Head of caudate nucleus (tissue), 42 donors: Measurements from ENCODE around the gene RFX1.
A peak's percentile ranks its signal among the peaks of the same experiment; 100 is the strongest.

ENCODE experiments used
- DNase-seq, 42 donors: peaks; one replicate each; pipeline versions ENCODE4 v3.0.0 to v3.0.0-alpha.2; 2020 to 2021; ENCODE audit warnings: mixed read lengths in 7 of 42
- intact Hi-C: fragments of 100-400 bp; cut with DNase I; formaldehyde crosslinking; loops from one replicate; pipeline ENCODE4 v1.15.0; 2022

Gene RFX1

DNA sequence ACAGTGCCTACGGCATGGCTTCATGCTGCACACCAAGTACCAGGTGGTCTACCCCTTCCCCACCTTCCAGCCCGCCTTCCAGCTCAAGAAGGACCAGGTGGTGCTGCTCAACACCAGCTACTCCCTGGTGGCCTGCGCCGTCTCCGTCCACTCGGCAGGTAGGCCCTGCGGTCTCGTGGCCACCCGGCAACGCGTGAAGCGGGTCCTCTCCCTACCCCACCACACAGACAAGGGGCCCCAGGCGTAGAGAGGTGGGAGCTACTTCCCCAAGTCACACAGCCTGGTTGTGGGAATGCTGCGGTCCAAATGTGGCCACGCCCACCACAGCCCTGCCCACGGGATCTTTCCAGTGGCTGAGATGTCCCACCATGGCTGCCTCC, 49.8 kb downstream of the RFX1 start:
- DNase-seq: no peak
- intact Hi-C loops: loop anchor here (10.0 kb wide), 1 partner anchor 48 kb away; the partner anchor contains the start of gene RFX1

DNA sequence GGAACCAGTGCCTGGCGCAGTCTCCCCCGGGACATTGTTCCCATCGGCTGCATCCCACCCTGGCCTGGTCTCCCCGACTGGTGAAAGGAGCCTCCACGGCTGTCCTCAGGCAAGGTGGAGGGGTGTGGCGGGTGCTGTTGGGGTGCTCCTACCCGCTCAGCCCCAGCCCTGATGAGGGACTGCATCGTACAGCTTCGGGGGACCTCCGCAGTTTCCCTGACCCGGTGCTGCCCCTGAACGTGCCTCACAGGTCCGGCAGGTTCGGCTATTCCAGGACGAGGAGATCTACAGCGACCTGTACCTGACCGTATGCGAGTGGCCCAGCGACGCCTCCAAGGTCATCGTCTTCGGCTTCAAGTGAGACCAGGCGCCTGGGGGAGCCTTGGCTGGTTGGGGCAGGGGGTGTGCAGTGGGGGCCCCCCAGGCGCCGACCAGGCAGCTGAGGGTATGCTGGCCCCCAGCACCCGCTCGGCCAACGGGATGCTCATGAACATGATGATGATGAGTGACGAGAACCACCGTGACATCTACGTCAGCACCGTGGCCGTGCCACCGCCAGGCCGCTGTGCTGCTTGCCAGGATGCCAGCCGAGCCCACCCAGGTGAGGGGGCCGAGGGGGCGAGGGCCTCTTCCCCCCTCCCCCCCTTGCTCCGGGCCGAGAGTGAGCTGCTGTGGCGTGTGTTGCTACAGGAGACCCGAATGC, 50.3 kb downstream of the RFX1 start:
- DNase-seq: no peak
- intact Hi-C loops: loop anchor here (10.0 kb wide), 1 partner anchor 49 kb away; the partner anchor contains the start of gene RFX1

DNA sequence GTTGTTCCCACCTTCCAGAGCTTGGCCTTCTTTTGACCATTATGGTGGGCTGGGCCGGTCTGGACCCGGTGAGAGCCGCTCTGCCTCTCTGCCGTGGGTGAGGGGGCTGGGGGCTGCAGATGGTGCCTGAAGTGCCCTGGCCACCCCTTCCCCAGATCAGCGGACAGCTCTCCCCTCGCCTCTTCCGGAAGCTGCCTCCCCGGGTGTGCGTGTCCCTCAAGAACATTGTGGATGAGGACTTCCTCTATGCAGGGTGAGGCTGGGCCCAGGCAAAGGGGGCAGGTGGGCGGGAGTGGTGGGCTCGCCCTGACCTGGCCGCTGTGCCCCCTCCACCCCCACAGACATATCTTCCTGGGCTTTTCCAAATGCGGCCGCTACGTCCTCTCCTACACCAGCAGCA, 51.9 kb downstream of the RFX1 start:
- intact Hi-C loops: loop anchor here (10.0 kb wide), 1 partner anchor 51 kb away; the partner anchor contains the start of gene RFX1
- DNase-seq: no peak

DNA sequence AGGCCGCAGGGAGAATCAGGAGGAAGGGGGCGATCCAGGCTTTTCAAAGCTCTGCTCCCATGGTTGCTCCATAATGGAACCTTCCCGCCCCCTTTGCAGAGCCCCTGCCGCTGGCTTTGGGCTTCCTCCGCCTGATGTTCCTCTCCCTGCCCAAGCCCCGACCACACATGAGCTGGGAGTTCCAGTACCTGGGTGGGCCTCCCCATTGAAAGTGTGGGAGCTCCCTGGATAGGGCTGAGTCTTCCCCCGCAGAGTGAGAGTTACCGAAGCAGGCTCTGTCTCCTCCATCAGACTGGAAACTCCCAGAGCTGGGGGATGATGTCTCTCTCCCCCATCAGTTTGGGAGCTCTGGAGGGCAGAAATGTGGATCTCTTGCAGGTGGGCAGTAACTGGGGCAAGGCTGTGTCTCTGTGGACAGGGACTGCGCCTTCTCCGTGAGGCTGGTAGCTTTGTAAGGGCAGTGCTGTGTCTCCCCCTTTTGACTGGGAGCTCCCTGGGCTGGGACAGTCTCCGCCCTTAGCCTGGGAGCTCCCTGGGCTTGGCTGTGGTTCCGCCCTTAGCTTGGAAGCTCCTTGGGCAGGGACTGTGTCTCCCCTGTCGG, 53.1 kb downstream of the RFX1 start:
- intact Hi-C loops: loop anchor here (10.0 kb wide), 1 partner anchor 52 kb away; the partner anchor contains the start of gene RFX1
- peak in 18 of 42 donors; percentile 12 to 56 (median 30) for DNase-seq

DNA sequence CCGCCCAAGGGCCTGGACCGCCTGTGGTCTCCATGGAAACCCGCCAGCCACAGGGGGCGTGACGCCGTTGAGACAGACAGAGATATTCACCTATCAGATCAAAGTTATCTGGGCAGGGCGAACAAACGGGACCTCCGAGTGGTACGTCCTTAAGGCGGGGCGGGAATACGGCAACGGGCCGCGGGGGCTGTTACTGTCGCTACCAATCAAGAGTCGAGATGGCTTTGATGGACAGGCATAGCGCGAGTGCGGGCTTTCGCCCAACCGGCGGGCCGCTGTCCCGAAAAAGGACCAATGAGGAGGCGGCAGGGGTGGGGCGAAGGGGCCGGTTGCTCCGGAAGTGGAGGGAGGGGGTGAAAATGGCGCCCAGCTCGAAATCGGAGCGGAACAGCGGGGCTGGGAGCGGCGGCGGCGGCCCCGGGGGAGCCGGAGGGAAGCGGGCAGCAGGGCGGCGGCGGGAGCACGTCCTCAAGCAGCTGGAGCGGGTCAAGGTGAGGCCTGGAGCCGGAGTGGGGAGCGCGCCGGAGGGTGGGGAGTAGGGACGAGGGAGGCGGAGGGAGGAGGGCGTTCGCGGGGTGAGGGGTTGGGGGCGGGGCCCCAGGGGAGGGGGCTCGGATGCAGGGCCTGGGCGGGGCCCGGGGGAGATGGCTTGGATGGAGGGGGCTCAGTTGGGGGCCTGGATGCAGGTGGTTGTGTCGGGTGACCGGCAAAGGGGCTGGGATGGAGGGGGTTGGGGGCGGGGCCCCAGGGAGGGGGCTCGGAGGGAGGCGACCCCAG, 53.8 kb downstream of the RFX1 start, which contains the start of gene DCAF15:
Gene DCAF15 (plus strand): TSS at position 356 of the 777 bp plus-strand sequence. CDS start 4 bp downstream, at position 360.
- intact Hi-C loops: loop anchor here (10.0 kb wide), 1 partner anchor 52 kb away; the partner anchor contains the start of gene RFX1

DNA sequence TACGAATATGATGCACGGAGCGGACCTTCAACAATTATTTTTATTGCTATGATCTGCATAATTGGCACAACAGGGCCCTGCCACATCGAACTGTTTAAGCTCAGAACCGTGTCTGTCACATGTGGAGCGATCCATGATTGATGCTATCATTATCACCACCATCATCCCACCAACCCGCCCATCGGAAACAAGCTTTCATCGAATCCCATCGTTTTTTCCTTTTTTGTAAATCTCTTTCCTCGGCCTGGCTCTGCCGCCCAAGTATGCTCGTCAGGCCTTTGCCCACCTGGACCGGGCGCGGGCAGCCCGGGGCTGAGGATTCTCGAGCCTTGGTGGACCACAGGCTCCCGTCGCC, 54.3 kb downstream of the RFX1 start:
- intact Hi-C loops: loop anchor here (10.0 kb wide), 1 partner anchor 53 kb away; the partner anchor contains the start of gene RFX1
- DNase-seq: peak in 1 of 42 donors; percentile 23

More for the DNA sequence above, 53.8 kb downstream of the RFX1 start, which contains the start of gene DCAF15:
- peak; percentile 97 to 100 (median 100) for DNase-seq

DNA sequence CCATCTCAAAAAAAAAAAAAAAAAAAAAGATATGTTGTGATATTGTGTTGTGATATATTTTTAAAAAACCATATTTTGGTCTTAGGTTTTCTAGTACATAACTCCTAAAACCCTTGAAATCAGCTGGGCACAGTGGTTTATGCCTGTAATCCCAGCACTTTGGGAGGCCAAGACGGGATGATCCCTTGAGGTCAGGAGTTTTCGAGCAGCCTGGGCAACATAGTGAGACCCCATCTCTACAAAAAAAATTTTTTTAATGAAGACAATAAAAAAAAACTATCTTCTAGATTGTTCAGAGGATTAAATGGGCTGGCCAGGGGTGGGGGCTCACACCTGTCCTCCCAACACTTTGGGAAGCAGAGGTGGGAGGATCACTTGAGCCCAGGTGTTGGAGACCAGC, 55.1 kb downstream of the RFX1 start:
- DNase-seq: no peak
- intact Hi-C loops: loop anchor here (10.0 kb wide), 1 partner anchor 54 kb away; the partner anchor contains the start of gene RFX1

DNA sequence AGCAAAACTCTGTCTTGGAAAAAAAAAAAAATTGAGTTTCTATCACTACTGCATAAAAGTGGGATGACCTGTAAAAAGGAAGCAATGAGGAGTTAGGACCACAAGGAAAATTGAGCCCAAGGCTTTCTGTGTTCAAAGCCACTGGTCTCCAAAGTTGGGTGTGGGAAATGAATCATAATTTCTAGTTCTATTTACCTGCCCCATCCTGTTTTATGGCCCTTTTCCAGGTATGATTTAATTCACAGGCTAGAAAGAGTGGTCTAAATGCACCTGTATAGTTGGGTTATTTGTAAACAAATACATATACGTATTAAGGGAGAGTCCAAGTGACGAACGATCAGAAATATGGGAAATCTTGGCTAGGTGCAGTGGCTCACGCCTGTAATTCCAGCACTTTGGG, 59.7 kb downstream of the RFX1 start:
- intact Hi-C loops: no loop called here

DNA sequence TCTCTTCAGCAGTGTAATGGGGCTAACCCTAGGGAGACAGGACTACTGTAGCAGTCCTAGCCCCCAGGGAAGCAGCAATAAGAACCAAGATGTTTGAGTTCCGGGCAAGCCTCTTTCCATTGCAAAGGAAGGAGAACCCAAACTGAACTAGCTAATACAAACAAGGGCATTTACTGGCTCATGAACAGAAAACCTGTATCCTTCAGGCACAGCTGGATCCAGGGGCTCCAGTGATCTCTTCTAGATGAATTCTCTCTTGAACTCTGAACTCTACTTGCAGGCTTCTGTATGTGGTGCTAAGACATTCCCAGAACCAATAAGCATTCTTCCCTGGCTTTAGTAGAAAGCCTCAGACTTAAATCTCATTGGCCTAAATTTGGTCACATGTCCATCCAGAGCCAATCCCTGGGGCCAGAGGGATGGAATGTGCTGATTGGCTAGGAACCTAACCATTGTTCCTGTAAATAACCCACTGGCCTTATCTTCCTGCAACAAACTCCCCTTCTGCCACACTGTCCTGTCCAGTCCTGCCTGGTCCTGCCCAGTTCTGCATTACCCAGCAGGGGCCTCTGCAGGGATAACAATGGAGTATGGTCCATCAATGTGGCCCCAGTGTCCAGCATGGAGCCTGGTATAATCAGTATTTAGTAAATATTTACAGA, 64.0 kb downstream of the RFX1 start:
- intact Hi-C loops: no loop called here
- DNase-seq: no peak

More for the DNA sequence above, 59.7 kb downstream of the RFX1 start:
- no peak for DNase-seq

DNA sequence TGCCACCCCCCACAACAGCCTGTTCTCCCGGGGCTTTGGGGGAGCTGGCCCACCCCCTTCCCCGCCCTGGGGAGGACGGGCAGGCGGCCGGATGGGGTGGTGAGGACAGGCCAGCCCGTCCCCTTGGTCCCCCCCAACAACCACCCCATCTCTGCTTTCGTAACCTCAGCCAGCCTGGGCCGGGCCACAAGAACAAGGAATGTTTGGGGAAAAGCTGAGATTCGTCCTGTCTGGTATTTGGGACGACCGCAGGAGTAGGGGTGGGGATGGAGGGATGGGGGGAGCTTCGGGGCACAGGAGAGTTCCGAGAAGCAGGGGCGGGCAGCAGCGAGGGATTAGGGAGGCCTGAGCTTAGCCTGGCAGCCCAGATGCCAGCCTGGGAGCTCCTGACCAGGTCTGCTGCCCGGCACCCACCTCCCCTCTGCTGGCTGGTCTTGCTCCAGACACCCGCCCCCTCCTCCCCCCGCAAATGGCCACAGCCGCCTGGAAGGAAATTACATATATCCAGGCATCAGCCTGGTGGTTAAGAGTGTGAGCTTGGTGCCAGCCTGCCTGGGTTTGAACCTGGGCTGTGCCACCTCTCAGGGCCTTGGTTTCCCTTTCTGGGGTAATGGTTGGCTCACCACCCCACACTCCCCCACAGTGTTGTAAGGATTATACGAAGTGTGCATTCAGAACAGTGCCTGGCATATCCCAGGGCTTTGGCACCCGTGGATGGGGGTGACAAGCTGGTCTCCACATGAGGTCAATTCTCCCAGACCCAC, 67.6 kb downstream of the RFX1 start, which contains the start of gene PODNL1:
Gene PODNL1 (minus strand): TSS at position 117 of the 764 bp plus-strand sequence. CDS start 236 bp downstream, outside the sequence.
- DNase-seq: peak in 5 of 42 donors; percentile 9 to 55 (median 28)
- intact Hi-C loops: no loop called here

DNA sequence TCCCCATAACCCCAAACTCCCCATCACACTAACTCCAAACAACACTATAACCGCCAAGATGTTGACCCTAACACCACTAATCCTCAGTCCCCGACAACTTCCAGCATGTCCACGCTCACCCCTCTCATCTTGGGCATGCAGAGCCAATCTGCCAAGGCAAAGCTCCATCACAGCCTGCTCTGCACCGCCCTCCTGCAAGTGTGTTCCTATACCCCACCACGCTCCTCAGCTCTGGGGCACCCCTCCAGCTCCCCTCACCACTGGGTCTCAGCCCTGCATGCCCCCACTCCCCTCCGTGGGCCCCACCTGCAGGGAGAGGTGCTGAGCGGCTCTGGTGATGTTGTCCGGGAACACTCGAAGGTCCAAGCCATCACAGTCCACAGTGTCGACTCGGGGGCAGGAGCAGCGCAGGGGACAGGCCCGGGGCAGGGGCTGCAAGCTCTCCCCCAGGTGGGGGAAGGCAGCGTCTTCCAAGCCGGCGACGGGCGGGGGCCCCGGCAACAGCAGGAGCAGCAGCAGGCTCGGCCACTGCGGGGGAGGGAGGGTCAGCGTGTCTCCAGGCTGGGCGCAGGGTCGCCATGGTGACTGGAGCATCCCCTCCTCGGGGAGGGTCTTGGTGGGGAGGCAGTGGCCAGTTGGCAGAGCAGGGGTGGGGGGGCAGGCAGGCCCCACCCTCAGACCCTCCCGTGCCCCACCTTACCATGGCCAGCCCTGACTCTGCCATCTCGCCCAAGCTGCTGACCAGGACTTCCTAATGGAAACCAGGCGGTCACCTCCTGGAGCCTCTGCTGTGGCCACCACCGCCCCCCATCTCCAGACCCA, 68.4 kb downstream of the RFX1 start:
- DNase-seq: no peak
- intact Hi-C loops: no loop called here

DNA sequence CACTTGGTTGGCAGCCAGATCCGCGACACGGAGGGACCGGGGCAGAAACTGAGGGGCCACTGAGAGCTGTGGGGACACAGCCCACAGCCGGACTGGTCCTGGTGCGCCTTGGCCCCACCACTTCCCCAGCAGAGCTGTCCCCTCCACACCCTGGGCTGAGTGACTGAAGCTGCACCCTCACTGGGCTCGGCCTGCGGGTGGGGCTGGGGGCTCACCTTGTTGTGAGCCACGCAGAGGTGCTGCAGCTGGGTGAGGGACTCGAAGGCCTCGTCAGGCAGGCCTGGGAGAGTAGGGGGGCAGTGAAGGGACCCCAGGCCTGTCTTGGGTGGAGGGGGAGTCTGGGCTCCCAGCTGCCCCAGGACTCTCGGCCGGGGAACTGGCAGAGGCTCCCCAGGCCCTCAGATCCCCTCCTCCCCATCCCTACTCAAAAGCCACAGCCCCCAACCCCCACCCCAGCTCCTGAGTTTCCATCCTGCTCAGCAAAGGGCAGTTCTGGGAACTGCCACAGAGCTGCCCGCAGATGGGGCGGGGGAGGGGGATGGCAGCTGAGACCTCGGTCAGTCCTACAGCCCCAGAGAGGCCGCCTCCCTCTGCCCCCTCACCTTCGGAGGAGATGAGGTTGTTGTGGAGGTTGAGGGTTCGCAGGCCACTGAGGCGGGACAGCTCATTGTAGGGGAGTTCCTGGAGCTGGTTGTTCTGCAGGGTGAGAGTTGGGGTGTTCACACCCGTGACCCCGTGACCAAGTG, 70.2 kb downstream of the RFX1 start:
- DNase-seq: peak in 1 of 42 donors; percentile 2
- intact Hi-C loops: no loop called here

DNA sequence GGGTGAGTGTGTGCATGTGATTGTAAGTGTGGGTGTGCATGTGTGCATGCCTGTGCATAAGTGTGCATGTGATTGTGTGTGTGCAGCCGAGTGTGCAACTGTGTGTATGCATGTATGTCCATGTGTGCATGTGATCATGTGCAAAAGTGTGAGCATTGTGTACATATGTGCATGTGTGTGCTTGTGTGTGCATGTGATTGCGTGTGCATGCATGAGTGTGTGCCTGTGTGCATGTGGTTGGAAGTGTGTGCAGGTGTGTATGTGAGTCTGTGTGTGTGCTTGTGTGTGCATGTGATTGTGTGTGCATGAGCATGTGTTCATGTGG, 71.4 kb downstream of the RFX1 start:
- intact Hi-C loops: no loop called here
- no peak for DNase-seq

DNA sequence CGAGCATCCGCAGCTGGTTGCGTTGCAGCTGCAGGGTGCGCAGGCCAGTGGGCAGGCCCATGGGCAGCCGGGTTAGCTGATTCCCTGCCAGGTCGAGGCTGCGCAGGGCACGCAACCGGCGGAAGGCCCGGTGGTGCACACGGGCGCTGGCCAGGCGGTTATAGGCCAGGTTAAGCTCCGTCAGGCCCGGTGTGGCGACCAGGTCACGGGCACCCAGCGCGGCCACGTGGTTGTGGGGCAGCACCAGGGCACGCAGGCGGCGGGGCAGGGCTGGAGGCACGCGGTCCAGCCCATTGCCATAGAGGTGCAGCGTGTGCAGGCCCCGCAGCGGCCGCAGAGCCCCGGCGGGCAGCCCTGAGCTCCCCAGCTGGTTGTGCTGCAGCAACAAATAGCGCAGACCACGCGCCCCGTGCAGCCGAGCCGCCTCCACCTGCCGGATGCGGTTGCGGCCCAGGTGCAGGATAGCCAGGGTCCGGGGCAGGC, 73.2 kb downstream of the RFX1 start:
- no peak for DNase-seq
- intact Hi-C loops: no loop called here

DNA sequence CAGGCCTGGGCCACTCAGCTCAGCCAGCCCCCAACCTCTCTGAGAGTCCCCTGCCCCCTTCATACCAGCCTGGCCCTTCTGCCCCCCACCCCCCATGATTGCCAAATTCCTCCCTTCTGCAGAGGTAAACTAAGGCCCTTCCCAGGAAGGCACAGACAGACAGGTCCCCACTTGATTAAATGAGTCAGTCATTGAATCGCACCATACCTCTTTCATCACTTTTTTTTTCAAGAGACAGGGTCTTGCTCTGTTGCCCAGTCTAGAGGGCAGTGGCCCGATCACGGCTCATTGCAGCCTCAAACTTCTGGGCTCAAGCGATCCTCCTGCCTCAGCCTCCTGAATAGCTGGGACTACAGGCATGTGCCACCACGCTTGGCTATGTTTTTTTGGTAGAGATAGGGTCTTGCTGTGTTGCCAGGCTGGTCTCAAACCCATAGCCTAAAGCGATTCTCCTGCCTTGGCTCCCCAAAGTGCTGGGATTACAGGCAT, 73.9 kb downstream of the RFX1 start:
- DNase-seq: no peak
- intact Hi-C loops: no loop called here

DNA sequence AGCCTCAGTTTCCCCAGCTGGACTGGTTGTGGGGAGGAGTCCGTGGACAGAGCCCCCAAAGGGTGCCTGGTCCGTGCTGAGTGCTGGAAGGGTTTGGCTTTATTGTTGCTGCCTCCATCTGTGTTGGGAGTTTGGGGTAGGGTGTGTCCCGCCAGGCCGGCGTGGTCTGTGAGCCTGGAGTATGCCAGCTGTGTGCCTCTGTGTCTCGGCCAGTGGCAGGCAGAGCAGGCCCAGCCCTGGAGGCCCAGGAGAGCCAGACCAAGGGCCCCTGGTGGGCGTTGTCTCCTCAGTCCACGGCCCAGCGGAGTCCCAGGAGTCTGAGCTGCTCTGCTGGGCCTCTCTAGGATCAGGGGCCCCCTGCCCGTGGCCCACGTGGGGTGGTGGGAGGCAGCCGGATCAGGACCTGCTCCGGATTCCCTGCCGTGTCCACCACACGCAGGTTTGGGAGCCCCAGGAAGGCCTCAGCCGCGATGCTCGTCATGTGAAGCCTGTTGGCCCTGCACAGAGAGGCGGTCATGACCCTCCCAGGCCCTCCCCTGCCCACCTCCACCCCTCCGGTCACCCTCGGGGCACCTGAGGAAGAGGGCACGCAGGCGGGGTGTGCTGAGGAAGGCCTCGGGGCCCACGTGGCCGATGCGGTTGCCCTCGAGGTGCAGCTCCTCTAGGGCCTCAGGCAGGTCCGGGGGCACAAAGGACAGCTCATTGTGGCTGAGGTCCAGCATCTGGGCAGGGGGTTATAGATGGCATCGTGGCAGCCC, 74.5 kb downstream of the RFX1 start:
- no peak for DNase-seq
- intact Hi-C loops: no loop called here
